CD4-positive, alpha-beta T cell treated with Interleukin-10 for 1 hour (primary cell): Measurements from ENCODE around the gene DNAJB14.

Experiments
- DNase-seq: peaks from one replicate; pipeline ENCODE4 v3.0.0-alpha.2; 2020

DNAJB14 gene

DNA sequence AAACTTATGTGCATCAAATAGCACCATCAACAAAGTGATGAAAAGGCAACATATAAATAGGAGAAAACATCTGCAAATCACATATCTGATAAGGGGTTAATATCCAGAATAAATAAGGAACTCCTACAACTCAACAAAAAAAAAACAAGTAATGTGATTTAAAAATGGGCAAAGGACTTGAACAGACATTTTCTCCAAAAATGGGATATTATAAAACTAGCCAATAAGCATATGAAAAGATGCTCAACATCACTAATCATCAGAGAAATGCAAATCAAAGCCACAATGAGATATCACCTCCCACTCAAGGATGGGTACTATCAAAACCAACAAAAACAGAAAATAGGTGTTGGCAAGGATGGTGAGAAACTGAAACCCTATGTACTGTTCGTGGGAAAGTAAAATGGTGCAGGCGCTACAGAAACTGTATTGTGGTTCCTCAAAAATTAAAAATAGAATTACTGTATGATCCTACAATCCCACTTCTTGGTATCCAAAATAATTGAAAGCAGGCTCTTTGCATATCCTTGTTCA, 2.4 kb downstream of the DNAJB14 start:
- DNase-seq = peak; percentile 17

DNA sequence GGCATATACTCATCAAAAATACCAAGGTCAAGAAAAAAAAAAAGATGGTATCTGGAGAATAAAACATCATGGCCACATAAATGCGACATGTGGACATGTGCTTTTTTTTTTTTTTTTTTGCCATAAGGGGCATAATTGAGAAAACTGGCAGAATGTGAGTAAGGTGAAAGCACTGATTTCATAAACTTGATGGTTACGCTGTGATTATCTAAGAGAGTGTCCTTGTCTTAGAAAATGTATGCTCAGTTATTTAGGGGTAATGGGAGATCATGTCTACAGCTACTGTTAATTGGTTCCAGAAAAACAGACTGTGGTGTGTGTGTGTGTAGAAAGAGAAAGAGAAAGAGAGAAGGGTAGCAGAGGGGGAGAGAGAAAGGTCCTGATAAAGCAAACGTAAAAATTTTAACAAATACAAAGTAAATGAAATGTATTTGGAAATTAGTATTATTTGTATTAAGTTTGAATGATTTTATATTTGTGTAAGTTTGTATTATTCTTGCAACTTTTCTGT, 8.1 kb downstream of the DNAJB14 start:
- DNase-seq = no peak

DNA sequence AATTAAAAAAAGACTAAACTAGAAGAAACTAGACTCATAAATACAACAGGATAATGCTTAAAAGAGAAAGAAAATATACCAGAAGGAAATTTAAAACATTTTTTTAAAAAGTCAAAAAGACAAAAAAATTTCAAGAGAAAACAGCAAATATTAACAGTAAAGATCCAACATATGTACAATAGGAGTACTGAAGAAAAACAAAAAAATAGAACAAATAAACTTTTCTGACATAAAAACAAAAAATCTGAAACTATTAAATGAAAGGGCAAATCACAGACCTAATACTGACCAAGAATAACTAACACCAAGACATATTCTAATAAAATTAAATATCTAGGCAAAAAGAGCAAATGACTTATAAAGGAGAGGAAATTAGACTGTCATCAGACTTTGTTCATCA, 11.5 kb downstream of the DNAJB14 start:
- DNase-seq = no peak

DNA sequence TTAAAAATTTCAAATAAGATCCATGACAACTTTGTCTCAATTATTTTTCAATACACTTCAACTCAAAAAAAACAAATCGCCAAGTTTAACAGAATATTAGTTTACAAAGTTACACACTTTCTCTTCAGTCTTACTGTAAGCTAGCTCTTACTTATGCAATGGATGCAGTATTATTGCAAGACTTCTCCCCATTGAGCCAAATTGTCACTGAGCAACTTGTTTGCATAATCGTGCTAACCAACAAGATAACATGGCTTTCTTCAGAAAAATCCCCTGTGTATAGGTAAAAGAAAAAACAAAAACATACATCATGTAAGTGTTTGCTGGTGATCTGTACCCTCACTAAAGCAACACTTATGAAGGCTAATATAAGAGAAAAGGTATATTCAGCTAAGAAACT, 18.9 kb downstream of the DNAJB14 start:
- DNase-seq = no peak

DNA sequence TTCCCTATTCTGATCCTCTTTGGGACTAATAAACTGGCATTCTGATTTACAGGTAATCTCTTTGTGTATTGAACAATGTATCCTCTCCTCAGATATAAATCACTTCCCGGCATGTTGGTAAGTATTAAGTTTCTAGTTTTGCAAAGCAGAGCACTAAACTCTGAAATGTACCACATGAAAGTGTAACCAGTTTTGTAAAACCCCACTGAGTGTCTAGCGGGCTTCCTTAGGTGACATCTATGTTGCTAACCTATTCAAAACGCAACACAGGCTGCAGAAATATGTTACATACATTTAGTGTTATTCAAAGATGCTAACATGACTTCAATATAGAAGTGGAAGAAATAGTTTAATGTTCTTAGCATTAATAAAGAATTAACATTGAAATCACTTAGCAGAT, 25.2 kb downstream of the DNAJB14 start:
- peak; percentile 43 for DNase-seq

DNA sequence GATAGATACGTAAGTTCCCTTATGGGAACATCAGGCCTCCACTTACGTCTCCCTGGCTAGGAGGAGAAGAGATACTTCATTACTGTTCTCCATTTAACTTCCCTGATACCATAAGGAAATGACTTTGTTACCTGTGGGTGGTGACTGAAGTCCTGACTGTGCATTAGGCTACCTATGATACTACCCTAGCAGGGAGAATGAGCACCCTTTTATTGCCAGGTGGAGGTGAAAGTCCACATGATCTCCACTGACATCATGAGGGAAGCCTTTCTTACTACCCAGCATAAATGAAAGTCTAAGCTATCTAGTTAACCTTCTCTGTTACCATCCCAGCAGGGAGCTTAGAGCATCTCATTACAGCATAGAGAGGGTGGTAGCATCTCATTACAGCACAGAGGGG, 27.8 kb downstream of the DNAJB14 start:
- DNase-seq = no peak

DNA sequence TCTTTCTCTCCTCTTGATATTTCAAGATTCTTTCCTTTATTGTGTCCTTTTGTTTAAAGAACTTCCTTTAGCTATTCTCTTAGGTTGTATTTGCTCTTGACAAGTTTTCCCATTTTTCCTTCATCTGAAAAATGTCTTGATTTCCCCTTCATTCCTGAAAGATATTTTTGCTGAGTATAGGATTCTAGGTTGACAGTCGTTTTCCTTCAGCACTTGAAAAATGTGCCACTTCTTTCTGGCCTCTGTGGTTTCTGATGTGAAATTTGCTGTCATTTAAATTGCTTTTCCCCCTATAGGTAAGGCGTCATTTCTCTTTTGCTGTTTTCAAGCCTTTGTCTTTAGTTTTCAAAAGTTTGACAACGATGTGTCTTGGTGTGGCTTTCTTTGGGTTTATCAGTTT, 28.8 kb downstream of the DNAJB14 start:
- no peak for DNase-seq

DNA sequence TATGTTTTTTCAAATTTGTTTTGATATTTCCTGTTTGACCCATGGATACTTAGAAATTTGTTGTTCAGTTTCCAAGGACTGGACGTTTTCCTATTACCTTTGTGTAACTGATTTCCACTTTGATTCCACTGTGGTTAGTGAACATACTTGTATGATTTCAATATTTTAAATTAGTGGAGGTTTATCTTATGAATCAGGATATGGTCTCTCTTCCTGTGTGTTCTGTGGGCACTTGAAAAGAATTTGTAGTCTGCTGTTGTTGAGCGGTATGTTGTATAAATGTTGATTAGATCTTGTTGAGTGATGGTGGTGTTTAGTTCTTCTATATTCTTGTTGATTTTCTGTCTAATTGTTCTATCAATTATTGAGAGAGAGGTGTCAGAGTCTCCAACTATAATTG, 31.0 kb downstream of the DNAJB14 start:
- DNase-seq = no peak

DNA sequence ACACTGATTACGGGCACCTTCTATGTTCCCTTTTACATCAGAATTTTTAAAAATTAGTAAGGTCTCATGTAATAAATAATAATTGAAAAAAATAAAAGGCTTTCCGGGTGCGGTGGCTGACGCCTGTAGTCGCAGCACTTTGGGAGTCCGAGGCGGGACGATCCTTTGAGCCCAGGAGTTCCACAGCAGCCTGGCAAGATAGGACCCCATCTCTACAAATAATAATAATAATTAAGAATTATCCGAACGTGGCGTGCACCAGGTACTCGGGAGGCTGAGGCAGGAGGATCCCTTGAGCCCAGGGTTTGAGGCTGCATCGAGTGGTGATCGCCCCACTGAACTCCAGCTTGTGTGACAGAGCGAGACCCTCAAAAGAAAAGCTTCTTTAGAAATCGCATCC, 51.4 kb downstream of the DNAJB14 start:
- DNase-seq = no peak

DNA sequence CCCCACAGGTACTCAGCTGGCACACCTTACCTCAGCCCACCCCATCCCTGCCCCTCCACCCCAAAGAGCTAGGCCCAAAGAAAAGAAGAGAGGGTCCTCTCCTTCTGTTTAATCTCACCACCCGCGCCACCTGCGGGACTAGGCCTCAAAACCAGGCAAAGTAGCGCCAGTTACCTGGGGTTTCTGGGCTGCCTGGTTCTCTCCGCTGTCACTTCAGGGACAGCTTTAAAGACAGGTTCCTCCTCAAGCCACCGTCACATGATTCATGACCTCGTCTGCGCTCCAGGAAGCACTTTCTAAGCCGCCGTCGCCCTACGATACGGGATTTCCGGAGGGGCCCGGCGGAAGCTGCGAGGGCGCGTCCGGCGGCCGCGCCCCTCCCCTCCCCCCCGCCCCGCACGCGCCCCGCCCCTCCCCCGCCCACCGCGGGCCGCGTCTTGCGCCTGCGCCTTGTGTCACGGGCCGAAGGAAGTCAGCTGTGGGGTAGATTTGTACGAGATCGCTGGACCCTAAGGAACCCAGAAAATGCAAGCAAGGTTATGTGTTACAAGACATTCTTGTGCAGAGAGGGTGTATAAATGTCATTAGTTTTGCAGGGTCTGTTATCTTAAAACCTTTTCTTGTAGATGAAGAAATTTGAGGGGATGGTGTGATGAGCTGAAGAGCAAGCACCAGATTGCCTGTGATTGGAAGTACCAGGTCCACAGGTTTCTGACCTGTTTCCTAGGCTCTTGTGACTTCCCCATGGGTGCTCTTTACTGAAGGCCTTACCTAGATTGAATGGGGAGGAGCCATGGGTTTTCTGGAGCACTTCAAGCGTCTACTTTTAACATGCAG, 52.0 kb downstream of the DNAJB14 start, which contains the start of gene LAMTOR3:
Gene LAMTOR3, minus strand, starts transcription at position 267 of the 837 bp plus-strand sequence. CDS start 464 bp downstream, outside the sequence.
- peak; percentile 94 for DNase-seq

DNA sequence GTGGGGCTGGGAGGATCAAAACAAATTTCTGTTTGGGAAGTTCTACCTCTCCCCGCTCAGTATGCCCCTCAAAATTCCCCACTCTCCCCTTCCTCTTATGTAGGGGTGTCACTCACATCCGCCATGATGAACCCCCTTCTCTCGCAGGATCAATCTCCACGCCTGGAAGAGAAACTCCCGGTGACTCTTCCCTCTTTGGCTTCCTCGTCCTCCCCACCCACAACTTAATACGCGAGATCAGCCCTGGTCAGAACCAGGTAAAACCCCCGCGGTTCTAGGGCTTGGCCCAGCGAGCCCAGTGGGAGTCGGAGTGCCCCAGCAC, 52.6 kb downstream of the DNAJB14 start:
- DNase-seq = no peak

DNA sequence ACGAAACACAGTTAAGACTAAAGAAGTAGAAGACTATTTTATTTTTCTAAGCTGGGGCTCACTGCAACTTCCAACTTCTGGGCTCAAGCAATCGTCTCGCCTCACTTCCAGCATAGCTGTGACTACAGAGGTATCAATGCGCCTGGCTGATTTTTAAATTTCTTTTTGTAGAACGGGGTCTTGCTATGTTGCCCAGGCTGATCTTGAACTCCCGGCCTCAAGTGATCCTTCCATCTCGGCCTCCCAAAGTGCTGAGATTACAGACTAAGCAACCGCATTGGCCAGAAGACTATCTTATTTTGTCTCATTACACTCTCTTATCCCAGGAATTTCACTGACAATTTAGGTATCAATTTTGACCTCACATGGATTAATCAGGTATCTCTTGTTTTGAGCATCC, 53.4 kb downstream of the DNAJB14 start:
- no peak for DNase-seq

DNA sequence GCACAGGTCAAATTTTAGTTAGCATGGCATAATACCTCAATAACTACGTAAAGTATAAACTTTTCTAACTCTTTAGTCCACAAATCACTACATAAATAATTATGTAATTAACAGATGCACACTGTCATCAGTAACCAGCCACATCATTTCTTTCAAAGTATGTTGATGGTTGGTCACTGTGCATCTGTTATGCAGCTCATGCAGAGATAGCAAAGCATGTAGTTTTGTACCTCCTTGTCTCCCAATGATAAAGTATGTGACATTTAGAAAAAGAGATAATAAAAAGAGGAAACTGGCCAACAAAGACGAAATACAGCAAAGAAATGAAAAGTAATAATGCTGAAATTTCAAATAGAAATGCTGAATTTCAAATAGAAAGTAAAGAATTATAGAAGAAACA, 55.1 kb downstream of the DNAJB14 start:
- no peak for DNase-seq

DNA sequence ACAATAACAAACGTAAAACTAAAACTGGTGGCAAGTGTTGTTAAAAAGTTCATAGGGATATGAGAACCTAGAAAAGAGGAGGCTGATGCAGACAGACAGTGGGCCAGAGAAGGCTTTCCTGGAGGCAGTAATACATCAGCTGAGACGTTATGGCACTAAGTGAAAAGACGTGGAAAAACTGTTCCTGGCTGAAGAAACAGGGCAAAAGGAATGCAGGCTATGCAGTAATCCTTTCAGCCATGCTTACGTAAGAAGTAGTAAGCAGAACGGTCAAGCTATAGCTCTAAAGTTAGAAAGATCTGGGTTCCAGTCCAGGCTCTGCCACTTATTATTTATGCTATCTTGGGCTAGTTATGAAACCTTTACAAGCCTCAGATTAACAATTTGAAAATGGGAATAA, 58.6 kb downstream of the DNAJB14 start:
- DNase-seq = no peak

DNA sequence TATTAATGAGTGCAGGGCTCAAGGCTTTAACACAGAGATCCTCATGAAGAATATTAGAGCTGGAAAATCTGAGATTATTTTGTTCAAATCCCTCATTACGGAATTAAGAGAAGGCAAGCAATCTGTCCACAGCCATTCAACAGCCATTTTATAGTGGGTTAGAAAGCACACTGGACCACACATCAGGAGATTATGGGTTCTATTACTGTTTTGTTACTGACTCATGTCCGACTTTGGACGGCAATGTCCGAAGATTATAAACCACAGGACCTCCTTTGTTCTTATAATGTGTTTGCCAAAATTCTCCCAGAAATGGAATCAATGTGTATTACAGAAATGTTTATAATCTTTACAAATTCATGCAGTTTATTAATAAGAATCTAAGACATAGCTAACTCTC, 60.3 kb downstream of the DNAJB14 start:
- DNase-seq = no peak

DNA sequence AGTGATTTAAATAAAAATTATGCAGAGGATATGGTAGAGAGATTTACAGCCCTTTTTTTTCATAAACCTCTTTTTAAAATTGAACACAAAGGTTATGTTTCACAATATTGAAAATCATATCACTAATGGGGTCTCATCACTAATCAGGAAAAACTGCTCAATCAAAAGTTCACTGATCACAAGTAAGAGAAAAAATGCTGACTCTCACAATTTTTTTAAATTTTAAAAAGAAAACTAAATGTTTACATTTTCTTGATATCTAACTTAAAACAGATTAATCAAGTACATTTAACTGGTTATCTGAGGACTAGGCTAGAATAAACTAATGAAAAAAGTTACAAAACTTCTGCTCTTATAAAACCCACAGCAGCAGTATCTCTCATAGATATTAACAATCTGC, 60.7 kb downstream of the DNAJB14 start:
- DNase-seq = no peak

DNA sequence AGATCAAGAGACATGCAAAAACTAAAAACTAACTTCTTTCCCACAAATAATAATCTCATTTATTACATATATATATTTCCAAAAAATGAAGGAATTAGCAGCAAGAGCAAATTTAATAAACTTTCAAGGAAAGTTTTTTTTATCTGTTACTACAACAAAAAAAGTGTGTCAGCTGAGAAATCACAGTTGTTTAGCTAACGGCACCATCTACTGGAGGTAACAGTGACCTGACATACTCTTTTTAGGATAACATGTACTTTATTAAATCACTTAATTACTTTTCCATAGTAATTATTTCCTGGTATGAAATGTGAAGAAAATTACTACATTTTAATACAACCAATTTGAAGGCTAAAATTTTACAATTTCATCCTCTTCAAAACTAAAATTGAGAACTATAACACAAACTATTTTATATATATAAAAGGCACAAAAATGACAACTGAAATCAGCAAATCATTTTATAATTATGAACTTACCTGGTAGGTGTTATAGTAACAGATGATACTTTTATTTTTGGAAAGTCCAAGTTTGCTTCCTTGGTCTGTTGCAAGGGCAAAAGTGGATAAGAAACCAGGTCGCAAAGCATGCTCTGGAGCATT, 61.3 kb downstream of the DNAJB14 start:
- peak; percentile 67 for DNase-seq

DNA sequence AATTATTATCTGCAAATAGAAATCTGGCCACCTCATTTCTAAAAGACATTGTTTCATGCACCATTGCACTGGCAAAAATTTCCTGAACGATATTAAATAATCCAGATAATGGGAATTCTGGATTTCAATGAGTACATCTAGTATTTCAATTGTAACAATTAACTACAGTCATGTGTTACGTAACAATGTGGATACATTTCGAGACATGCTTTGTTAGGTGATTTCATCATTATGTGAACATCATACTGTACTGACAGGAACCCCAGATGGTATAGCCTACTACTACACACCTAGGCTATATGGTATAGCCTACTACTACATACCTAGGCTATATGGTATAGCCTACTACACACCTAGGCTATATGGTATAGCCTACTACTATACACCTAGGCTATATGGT, 67.0 kb downstream of the DNAJB14 start:
- DNase-seq = no peak

DNA sequence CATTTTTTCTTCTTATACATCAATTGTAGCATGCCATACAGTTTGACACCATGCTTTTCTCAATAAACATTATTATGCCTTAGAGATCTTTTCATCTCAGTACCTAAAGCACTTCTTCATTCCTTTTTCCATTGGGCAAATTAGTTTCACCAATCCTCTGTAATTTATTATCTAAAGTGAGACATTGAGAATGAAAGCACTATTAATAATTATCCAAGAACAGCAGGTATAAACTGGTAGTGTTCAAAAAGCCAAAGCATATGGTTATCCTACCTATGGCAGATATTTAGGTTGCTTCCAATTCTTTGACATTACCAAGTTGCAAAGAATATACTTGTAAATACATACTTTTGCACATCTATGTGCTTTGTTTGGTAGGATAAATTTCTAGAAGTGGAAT, 67.8 kb downstream of the DNAJB14 start:
- DNase-seq = no peak

DNA sequence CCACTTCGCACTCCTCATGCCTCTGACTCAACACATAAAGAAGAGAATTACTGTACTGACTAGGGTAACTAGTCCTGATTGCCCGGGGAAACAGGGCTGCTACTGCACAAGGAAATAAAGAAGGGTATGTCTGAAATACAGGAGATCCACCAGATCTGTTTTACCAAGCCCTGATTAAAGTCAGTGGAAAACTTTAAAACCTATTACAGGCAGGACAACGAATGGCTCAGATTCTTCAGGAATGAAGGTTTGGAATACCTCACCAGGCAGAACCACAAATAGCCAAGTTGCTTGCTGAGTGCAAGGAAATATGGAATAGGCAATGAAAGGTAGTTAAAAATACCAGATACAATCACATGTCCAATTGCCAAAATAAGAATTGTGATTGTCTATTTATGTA, 69.5 kb downstream of the DNAJB14 start:
- no peak for DNase-seq

DNA sequence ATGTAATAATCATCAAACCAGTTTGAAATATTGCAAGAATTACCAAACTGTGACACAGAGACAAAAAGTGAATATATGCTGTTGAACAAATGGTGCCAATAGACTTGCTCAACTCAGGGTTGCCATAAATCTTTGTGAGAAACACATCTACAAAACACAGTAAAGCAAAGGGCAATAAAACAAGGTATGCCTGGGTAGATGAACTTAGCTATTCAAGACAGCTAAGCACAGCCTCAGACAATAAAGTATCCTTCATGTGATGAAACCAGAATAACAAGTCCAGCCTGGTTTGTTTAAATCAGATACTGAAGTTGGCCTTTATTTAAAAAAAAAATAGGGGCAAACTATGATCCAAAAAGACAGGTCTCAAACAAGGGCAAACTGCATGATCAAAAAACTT, 71.3 kb downstream of the DNAJB14 start:
- DNase-seq = no peak

DNA sequence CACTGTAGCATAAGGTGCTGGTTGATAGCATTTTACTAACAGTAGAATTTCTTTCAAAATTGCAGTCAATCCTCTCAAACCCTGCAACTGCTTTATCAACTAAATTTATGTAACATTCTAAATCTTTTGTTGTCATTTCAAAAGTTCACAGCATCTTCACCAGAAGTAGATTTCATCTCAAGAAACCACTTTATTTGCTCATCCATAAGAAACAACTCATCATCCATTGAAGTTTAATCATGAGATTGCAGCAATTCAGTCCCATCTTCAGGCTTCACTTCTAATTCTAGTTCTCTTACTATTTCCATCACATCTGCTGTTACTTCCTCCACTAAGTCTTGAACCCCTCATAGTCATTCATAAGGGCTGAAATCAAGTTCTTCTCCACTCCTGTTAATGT, 73.8 kb downstream of the DNAJB14 start:
- DNase-seq = no peak

DNA sequence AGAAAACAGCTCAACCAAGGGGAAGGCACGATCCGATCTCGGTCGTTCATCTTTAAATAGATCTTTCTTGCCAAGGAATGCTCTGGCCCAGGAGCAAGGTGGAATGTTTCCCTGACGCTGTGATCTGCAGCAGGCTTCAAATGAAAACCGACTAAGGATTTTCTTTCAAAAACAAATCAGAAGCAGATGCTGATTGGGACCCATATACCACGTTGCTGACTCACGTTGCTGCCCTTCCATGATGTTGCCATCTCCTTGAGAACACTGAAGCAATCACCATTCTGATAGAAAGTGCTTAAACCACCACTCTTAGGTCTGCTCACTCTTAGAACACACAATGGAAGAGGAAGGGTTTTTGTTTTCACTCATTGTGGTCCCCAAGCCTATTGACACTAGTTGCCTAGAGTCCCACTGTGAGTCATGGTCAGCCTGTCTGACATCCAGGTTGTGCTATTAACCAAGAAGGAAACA, 78.3 kb downstream of the DNAJB14 start:
- no peak for DNase-seq

DNA sequence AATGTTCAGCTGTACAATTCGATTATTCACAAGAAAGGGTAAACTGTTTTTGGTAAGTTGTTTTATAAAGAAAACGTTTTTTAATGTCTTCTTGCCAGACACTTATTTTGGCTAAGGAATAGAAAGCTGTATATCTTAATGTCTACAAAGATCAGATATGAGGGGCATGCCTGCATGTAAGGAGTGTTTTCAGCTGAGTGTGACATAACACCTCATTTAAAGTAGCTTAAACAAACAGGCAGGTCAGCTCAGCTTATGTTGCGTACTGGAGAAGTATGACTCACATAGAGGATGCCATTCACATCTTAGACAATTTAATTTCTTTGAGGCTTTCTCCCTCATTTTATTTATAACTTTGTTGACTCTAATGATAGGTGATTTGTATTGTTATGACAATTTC, 82.6 kb downstream of the DNAJB14 start:
- DNase-seq = no peak
